Naive thymus-derived CD4-positive, alpha-beta T cell (primary cell): ENCODE data around the gene TBX1. TPM values are rescaled to one million over a fixed set of nuclear protein-coding genes. Genes with fewer than 3 reads are reported as not detected.
"Not testable (repeated sequence)": the region's sequence is repeated elsewhere in the genome, so short reads cannot be mapped to it uniquely, and the experiment has no call there.

Source experiments
- ATAC-seq: fragments of 150-1000 bp; cut with Tn5 transposase; 2 replicates; pipeline ENCODE4 v1.10.0; 2021; ENCODE audit warnings: mild to moderate bottlenecking, moderate library complexity
- CTCF ChIA-PET: fragments of 350-600 bp; sonication (Branson Sonifier 250); formaldehyde crosslinking; loops from one replicate; lab custom pipeline; 2021; ENCODE audit warnings: antibody characterized with exemption; lab: Charles Lee
- POLR2A ChIA-PET: fragments of 350-600 bp; sonication (Branson Sonifier 250); formaldehyde crosslinking; loops from one replicate; lab custom pipeline; 2021; ENCODE audit warnings: antibody characterized with exemption, inconsistent platforms; lab: Charles Lee
- DNase-seq, 9 donors: peaks; one replicate each; pipeline versions ENCODE4 v3.0.0 to v3.0.0-alpha.2; 2020 to 2022; ENCODE audit warnings: mixed read lengths in 1 of 9
- H3K27ac ChIP-seq: one replicate; pipeline ENCODE4 v1.7.0; 2013; ENCODE audit warnings: mild to moderate bottlenecking, low read depth, low read length, moderate library complexity
- H3K27me3 ChIP-seq, 2 donors: one replicate each; pipeline ENCODE4 v1.7.0; 2013; ENCODE audit warnings: low read length in 2 of 2, mild to moderate bottlenecking in 2 of 2, moderate library complexity in 2 of 2; ENCODE audit not compliant: control insufficient read depth in 2 of 2, insufficient read depth in 2 of 2
- H3K36me3 ChIP-seq, 3 experiments: 1 replicate in 2 of 3; 2 replicates in 1 of 3; pipeline ENCODE4 v1.7.0; 2013; ENCODE audit warnings: low read length in 3 of 3, mild to moderate bottlenecking in 3 of 3, moderate library complexity in 1 of 3; ENCODE audit not compliant: insufficient read depth in 3 of 3, control insufficient read depth in 2 of 3
- H3K4me1 ChIP-seq, 2 donors: one replicate each; pipeline ENCODE4 v1.7.0; 2013; ENCODE audit warnings: low read length in 2 of 2, mild to moderate bottlenecking in 2 of 2, moderate library complexity in 1 of 2; ENCODE audit not compliant: control insufficient read depth in 2 of 2, insufficient read depth in 2 of 2
- H3K4me3 ChIP-seq: 2 replicates; pipeline ENCODE4 v1.7.0; 2013; ENCODE audit warnings: mild to moderate bottlenecking, low read length
- H3K9me3 ChIP-seq, 3 experiments: 1 replicate in 2 of 3; 2 replicates in 1 of 3; pipeline ENCODE4 v1.7.0; 2013; ENCODE audit warnings: low read length in 3 of 3; ENCODE audit not compliant: control insufficient read depth in 2 of 3
- H3K27ac Mint-ChIP-seq, 9 donors: one replicate each; pipeline ENCODE4 v1.8.0; 2020 to 2022; ENCODE audit warnings: mixed read lengths in 9 of 9, mild to moderate bottlenecking in 8 of 9, moderate library complexity in 5 of 9, inconsistent platforms in 2 of 9
- H3K27me3 Mint-ChIP-seq, 5 donors: one replicate each; pipeline ENCODE4 v1.8.0; 2021 to 2022; ENCODE audit warnings: mixed read lengths in 5 of 5, mild to moderate bottlenecking in 1 of 5
- H3K36me3 Mint-ChIP-seq, 5 donors: one replicate each; pipeline ENCODE4 v1.8.0; 2020 to 2022; ENCODE audit warnings: mixed read lengths in 5 of 5, mild to moderate bottlenecking in 3 of 5, inconsistent platforms in 1 of 5
- H3K4me1 Mint-ChIP-seq, 7 donors: one replicate each; pipeline ENCODE4 v1.8.0; 2020 to 2022; ENCODE audit warnings: mixed read lengths in 7 of 7, mild to moderate bottlenecking in 3 of 7, inconsistent platforms in 1 of 7
- H3K4me3 Mint-ChIP-seq, 10 donors: one replicate each; pipeline ENCODE4 v1.8.0; 2020 to 2022; ENCODE audit warnings: mild to moderate bottlenecking in 10 of 10, mixed read lengths in 10 of 10, moderate library complexity in 6 of 10, inconsistent platforms in 2 of 10
- H3K9me3 Mint-ChIP-seq, 11 donors: one replicate each; pipeline ENCODE4 v1.8.0; 2020 to 2022; ENCODE audit warnings: mixed read lengths in 11 of 11, mild to moderate bottlenecking in 4 of 11, inconsistent platforms in 1 of 11, moderate library complexity in 1 of 11
- intact Hi-C, 2 donors: fragments of 100-400 bp; cut with micrococcal nuclease; formaldehyde crosslinking; loops; one replicate each; pipeline ENCODE4 v1.15.1; 2023
- polyA plus RNA-seq, 2 donors: library from polyadenylated mRNA; unstranded; fragments of 300-500 nt; fragmentation: Illumina TruSeq; gene quantifications; one replicate each; pipeline ENCODE4 v1.2.3, GENCODE V29; 2021
- total RNA-seq, 6 experiments: library from RNA in 5 of 6; stranded (reverse) in 5 of 6; gene quantifications; 1 replicate in 5 of 6; 2 replicates in 1 of 6; pipeline ENCODE4 v1.2.3 and lab custom pipeline; 2021 to 2026

Gene TBX1
- total and polyA plus RNA-seq, 7 experiments from 2014 or later = 0.22 TPM; not detected in 6

DNA sequence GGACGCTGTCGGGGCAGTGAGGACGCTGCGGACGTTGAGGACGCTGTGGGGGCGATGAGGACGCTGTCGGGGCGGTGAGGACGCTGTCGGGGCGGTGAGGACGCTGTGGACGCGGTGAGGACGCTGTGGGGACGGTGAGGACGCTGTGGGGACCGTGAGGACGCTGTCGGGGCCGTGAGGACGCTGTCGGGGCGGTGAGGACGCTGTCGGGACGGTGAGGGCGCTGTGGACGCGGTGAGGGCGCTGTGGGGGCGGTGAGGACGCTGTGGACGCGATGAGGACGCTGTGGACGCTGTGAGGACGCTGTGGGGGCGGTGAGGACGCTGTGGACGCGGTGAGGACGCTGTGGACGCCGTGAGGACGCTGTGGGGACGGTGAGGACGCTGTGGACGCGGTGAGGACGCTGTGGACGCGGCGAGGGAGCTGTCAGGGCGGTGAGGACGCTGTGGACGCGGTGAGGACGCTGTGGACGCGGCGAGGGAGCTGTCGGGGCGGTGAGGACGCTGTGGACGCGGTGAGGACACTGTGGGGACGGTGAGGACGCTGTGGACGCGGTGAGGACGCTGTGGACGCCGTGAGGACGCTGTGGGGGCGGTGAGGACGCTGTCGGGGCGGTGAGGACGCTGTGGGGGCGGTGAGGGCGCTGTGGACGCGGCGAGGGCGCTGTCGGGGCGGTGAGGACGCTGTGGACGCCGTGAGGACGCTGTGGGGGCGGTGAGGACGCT is 34.4 kb upstream of the TBX1 start:
- H3K4me1 Mint-ChIP-seq = peaks cover 0 to 17% (median 9%) of the 10 kb centered on the region in 7 donors
- H3K36me3 Mint-ChIP-seq, H3K27ac Mint-ChIP-seq, H3K4me1 ChIP-seq, H3K4me3 ChIP-seq, H3K27me3 ChIP-seq, intact Hi-C loops, CTCF ChIA-PET, H3K27ac ChIP-seq, ATAC-seq, DNase-seq, H3K36me3 ChIP-seq, POLR2A ChIA-PET, H3K9me3 ChIP-seq, H3K9me3 Mint-ChIP-seq: not testable (repeated sequence)
- peaks cover 11 to 43% (median 26%) of the 10 kb centered on the region in 5 donors for H3K27me3 Mint-ChIP-seq
- H3K4me3 Mint-ChIP-seq = peak overlapping the region in 1 of 10 donors; percentile 50

DNA sequence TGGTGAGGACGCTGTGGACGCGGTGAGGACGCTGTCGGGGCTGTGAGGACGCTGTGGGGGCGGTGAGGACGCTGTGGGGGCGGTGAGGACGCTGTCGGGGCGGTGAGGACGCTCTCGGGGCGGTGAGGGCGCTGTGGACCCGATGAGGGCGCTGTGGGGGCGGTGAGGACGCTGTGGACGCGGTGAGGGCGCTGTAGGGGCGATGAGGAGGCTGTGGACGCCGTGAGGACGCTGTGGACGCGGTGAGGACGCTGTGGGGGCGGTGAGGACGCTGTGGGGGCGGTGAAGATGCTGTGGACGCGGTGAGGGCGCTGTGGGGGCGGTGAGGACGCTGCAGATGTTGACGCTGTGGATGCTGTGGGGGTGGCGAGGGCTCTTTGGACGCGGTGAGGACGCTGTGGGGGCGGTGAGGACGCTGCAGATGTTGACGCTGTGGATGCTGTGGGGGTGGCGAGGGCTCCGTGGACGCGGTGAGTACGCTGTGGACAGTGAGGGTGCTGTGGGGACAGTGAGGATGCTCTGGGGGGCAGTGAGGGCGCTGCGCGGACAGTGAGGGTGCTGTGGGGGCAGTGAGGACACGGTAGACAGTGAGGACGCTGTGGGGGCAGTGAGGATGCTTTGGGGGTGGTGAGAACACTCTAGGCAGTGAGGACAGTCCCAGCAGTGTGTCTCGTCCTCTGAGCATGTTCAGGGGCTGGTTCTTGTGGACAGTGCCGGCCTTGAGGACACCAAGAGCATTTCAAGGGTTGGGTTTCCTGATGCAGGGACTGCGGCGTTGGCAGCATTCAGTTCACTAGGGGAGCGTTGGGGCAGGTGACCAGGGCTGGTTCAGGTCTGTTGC is 33.0 kb upstream of the TBX1 start:
- no peaks in the 10 kb centered on the region for H3K9me3 ChIP-seq
- Mint-ChIP-seq H3K36me3 (peaks cover 0 to 1% (median 0%) of the 10 kb centered on the region in 5 donors), H3K27ac (peak overlapping the region in 1 of 9 donors; percentile 46), H3K4me1 (peaks cover 0 to 17% (median 9%) of the 10 kb centered on the region in 7 donors), H3K4me3 (peak overlapping the region in 3 of 10 donors; percentile 13 to 32 (median 29)), H3K27me3 (peaks cover 11 to 35% (median 22%) of the 10 kb centered on the region in 5 donors), H3K9me3 (peaks cover 0 to 1% (median 0%) of the 10 kb centered on the region in 11 donors)
- no peak overlapping the region for H3K4me3 ChIP-seq
- peaks cover 0 to 4% of the 10 kb centered on the region in 2 donors for H3K27me3 ChIP-seq
- peaks cover 0 to 6% of the 10 kb centered on the region in 2 donors for H3K4me1 ChIP-seq
- H3K27ac ChIP-seq = no peak overlapping the region
- H3K36me3 ChIP-seq = no peaks in the 10 kb centered on the region
- ATAC-seq (no peak), DNase-seq (no peak)
- POLR2A ChIA-PET = no interaction called here
- CTCF ChIA-PET = no interaction called here
- intact Hi-C loops = no loop called here

DNA sequence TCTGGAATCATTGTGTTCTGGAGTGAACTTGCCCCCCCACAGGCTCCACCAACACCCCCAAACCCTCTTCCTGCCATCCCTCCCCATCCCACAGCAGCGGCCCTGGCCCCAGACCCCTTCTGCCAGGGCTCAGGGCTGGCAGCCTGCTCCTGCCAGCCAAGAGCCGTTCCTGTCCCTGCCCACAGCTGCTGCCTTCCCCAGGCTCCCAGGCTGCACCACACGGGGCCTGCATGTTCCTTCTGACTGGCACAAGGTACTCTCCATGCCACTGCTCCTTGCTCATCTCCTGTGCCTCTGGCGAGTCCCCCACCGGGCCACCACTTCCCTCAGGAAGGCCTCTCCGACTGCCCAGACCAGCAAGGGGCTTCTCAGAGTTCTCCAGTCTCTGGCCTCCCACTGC is 32.3 kb upstream of the TBX1 start:
- H3K36me3 Mint-ChIP-seq = peaks cover 0 to 1% (median 0%) of the 10 kb centered on the region in 5 donors
- H3K27ac ChIP-seq = no peak overlapping the region
- peaks cover 0 to 2% of the 10 kb centered on the region in 2 donors for H3K4me1 ChIP-seq
- DNase-seq = no peak
- ATAC-seq = no peak
- POLR2A ChIA-PET = no interaction called here
- H3K27me3 ChIP-seq = peaks cover 0 to 4% of the 10 kb centered on the region in 2 donors
- no peak overlapping the region for H3K4me3 Mint-ChIP-seq
- peaks cover 6 to 28% (median 14%) of the 10 kb centered on the region in 5 donors for H3K27me3 Mint-ChIP-seq
- no peak overlapping the region for H3K27ac Mint-ChIP-seq
- H3K36me3 ChIP-seq = no peaks in the 10 kb centered on the region
- H3K4me1 Mint-ChIP-seq = peaks cover 0 to 15% (median 9%) of the 10 kb centered on the region in 7 donors
- no peak overlapping the region for H3K4me3 ChIP-seq
- CTCF ChIA-PET = no interaction called here
- H3K9me3 Mint-ChIP-seq = peaks cover 0 to 1% (median 0%) of the 10 kb centered on the region in 11 donors
- H3K9me3 ChIP-seq = no peaks in the 10 kb centered on the region
- intact Hi-C loops = no loop called here

DNA sequence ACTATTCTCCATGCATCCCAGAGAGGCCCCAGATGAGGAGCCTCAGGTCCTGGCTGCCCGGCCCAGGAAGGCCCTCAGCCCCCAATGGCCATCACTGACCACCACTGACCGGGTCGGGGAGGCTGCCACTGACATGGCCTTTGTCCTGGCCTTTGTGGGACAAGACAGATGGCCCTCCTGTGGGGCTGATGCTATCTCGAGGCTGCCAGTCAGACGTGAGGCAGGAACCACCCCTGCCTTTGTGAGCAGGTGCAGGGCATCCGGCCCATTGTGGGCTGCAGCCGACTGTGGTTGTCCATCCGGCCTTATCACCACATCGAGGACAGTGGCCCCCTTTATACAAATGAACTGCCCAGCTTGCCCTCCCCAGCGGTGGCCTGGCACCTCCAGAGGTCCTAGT is 31.7 kb upstream of the TBX1 start:
- intact Hi-C loops = no loop called here
- H3K4me1 Mint-ChIP-seq = peaks cover 0 to 13% (median 8%) of the 10 kb centered on the region in 7 donors
- H3K9me3 Mint-ChIP-seq = peaks cover 0 to 1% (median 0%) of the 10 kb centered on the region in 11 donors
- H3K9me3 ChIP-seq = no peaks in the 10 kb centered on the region
- H3K4me3 ChIP-seq = no peak overlapping the region
- no peak overlapping the region for H3K27ac ChIP-seq
- no peaks in the 10 kb centered on the region for H3K36me3 ChIP-seq
- H3K27ac Mint-ChIP-seq = no peak overlapping the region
- H3K4me3 Mint-ChIP-seq = no peak overlapping the region
- ATAC-seq (no peak), DNase-seq (no peak)
- peaks cover 6 to 24% (median 11%) of the 10 kb centered on the region in 5 donors for H3K27me3 Mint-ChIP-seq
- peaks cover 0 to 1% (median 0%) of the 10 kb centered on the region in 5 donors for H3K36me3 Mint-ChIP-seq
- ChIA-PET CTCF (interaction anchor here (2.4 kb wide), 1 partner anchor 223 kb away, joined by 9 read pairs; no protein-coding TSS in a partner anchor), POLR2A (no interaction called here)
- peaks cover 0 to 4% of the 10 kb centered on the region in 2 donors for H3K27me3 ChIP-seq
- no peaks in the 10 kb centered on the region for H3K4me1 ChIP-seq

DNA sequence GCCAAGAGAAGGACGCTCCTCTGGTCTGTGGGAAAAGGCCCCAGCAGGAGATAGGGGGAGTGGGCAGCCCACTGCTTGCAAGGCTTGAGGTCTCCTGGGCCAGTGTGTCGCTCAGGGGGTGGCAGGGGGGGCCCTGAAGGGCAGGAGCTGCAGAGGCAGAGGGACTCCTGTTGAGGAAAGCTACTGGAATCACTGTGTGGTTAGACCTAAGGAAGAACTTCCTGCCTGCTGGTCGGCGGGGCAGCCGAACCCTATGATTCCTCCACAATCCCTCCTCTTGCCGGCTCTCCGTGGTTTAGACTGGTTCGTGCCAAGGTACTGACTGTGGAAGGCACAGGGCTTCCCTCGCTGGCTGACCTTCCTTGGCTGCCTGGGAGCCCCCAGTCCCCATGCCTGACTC is 31.1 kb upstream of the TBX1 start:
- Mint-ChIP-seq H3K4me1 (peaks cover 0 to 12% (median 7%) of the 10 kb centered on the region in 7 donors), H3K9me3 (peaks cover 0 to 1% (median 0%) of the 10 kb centered on the region in 11 donors), H3K36me3 (peaks cover 0 to 1% (median 0%) of the 10 kb centered on the region in 5 donors), H3K27ac (no peak overlapping the region), H3K27me3 (peaks cover 5 to 22% (median 10%) of the 10 kb centered on the region in 5 donors), H3K4me3 (no peak overlapping the region)
- Histone ChIP-seq H3K27me3 (peaks cover 0 to 4% of the 10 kb centered on the region in 2 donors), H3K4me1 (no peaks in the 10 kb centered on the region), H3K36me3 (no peaks in the 10 kb centered on the region), H3K9me3 (no peaks in the 10 kb centered on the region), H3K27ac (no peak overlapping the region), H3K4me3 (no peak overlapping the region)
- ATAC-seq (no peak), DNase-seq (no peak)
- CTCF ChIA-PET = interaction anchor here (1.1 to 3.5 kb wide), 9 partner anchors 16 to 223 kb away, joined by 3 to 77 read pairs (median 7); no protein-coding TSS in a partner anchor
- POLR2A ChIA-PET = no interaction called here
- intact Hi-C loops = no loop called here

DNA sequence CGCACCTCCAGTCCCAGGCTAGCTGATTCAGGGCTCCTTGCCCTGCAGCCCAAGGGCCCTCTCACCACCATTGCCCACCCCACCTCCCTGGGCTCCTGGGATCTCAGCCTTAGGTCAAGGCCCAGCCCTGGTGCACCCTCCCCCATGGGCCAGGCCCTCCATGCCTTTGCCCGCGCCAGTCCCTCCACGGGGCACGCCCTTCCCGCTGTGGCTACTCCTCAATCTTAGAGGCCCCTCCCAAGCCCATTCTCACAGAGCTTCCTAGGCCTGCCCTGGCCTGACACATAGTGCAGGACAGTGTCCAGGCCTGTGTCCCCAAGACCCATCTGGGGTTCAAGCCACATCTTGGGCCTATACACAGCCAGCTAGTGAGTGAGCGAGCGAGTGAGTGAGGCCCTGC is 30.4 kb upstream of the TBX1 start:
- intact Hi-C loops = loop anchor here (1.0 to 5.0 kb wide), 5 partner anchors 26 to 217 kb away; no protein-coding TSS in a partner anchor
- Histone ChIP-seq H3K36me3 (no peaks in the 10 kb centered on the region), H3K27me3 (no peaks in the 10 kb centered on the region), H3K4me1 (no peaks in the 10 kb centered on the region), H3K27ac (no peak overlapping the region), H3K9me3 (no peaks in the 10 kb centered on the region), H3K4me3 (no peak overlapping the region)
- H3K36me3 Mint-ChIP-seq = peaks cover 0 to under 1% (median 0%) of the 10 kb centered on the region in 5 donors
- CTCF ChIA-PET = interaction anchor here (0.5 to 3.5 kb wide), 19 partner anchors 10 to 426 kb away, joined by 3 to 77 read pairs (median 5); no protein-coding TSS in a partner anchor
- ATAC-seq = peak; percentile 1
- H3K27me3 Mint-ChIP-seq = peaks cover 0 to 15% (median 3%) of the 10 kb centered on the region in 5 donors
- H3K4me1 Mint-ChIP-seq = peaks cover 0 to 5% (median 4%) of the 10 kb centered on the region in 7 donors
- no peak overlapping the region for H3K27ac Mint-ChIP-seq
- H3K4me3 Mint-ChIP-seq = peak overlapping the region in 3 of 10 donors; percentile 81 to 89 (median 88)
- DNase-seq = no peak
- POLR2A ChIA-PET = interaction anchor here (0.7 to 1.8 kb wide), 4 partner anchors 146 to 180 kb away, joined by 3 to 8 read pairs (median 4); no protein-coding TSS in a partner anchor
- no peaks in the 10 kb centered on the region for H3K9me3 Mint-ChIP-seq
